GF-D8 (cell line): Measurements from ENCODE around the gene PKIB.
"Not testable (repeated sequence)": the region's sequence is repeated elsewhere in the genome, so short reads cannot be mapped to it uniquely, and the experiment has no call there.

Experiments used
- DNase-seq: peaks from one replicate; lab custom pipeline; 2025; lab: John Stamatoyannopoulos, UW

PKIB gene

DNA sequence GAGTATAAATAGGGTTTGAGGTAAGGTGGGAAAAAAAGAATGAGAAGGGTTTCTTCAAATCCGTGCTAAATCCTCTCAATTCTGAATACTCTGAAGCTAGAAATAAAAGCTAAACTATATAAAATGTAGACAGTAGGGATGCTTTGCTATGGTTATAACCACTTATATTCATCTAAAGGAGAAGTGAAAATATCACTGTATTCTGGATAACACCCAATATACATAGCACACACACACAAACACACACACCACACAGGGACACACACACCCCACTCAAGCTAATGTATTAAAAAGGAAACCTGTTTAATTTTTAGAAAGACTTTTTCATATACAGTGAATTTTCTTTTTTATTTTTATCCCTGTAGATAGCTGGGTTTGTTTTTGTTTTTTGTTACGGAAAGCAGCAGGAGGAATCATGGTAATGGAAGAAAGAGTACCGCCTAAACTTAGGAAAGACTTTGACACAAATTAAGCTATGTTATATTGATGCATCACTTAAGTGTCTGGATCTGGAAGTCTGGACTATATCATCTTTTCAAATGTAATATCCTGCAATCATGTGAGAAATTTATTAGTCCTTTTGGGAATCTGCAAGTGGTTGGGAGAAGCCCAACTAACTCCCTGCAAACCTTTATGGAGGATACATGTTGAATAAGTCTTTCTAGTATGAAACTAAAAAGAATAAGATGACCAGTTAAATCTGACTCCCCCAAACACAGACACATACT is 100.9 kb downstream of the PKIB start:
- no peak for DNase-seq

DNA sequence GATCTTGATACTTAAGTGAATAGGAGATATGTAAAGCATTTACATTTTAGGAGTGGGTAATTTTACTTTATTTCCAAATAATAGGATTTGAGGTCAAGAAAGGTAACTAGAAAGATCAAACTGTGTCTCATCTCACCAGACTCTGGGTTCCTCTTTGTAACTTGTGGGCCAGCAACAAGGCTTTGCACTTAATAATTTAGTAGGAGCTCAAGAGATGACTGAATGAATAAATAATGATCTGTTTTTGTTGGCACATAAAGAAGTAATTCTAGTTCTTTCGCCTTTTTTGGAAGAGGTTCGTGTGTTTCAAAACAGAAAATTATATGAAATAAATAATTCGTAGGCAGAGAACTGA is 101.9 kb downstream of the PKIB start:
- no peak for DNase-seq

DNA sequence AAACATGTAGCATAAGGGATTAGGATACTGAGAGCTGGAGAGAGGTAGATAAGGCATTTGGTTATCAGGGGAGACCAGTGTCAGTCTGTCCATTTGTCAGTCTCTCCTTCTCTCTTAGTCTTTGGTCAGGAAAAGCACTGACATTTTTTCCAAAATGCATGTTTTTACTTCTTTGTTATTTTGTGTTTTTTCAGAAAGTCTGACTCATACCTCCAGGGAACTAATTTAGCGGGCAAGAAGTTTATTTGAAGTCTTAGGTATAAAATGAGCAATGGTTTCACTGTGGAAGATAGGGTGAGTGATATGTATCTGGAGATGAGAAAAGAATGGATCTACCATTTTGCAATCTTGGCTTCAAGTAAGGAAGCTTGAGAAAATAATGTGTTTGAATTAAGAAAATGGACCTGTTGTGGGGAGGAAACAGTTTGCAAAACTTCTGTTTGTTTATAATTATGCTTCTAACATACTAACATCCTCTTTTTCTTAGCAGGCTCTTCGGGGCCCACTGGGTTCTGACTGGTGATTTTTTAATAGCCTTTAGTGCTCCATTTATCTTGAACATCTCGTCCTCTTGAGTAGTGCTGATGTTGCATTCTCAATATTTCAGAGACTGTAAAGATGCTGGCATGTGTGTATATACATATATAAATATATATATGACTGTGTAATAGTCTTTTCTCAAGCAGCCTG is 102.4 kb downstream of the PKIB start:
- no peak for DNase-seq

DNA sequence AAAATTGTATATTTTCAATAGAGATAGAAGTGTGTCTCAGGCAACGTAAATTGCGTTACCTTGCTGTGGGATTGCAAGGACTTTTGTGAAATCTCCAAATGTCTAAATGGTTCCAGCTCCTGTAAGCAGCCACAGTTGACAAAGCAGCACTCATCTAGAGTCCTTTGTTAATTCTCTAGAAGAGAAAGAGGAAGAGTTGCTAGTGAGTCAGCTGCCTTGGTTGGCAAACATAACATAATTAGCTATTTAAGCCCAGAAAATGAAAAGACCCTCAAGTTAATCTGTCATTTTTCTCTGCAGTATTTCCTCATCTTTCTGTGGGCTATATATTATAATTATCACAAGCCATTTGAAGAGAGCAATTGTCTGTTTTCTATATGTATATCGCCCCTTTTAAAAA is 102.9 kb downstream of the PKIB start:
- no peak for DNase-seq

DNA sequence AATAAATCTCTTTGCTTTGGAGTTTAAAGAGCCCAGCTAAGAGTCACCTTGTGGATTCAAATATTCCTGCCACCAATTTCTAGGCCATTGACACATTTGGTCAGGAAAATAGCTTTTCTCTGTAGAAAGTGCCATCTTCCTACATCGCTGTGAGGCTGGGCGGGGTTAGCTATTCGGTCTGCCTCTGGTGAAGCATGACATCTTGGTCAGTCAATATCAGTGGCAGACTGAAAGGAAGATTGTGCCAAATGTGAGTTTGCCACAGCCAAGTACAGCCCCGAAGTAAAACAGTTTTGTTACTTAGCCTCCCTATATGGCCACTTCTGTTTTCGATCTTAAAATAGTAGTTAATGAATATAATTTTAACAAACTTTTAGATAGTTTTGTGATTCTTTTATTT is 103.9 kb downstream of the PKIB start:
- no peak for DNase-seq

DNA sequence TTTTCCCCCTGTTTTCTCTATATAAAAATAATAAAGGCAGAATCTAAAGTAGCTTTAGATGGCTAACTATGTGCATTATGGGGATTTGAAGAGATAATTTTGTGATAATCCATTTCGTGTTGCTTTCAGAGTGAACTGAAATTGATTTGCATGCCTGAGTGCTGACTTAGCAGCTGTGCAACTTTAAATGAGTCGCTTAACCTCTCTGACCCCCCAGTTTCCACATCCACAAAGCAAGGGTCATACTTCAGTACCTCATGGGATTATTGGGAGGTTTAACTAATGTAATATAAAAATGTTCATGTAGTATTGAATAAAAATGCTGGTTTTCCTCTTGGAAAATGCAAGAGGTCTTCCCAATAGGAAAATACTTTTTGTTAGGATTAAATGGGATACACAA is 105.5 kb downstream of the PKIB start:
- no peak for DNase-seq

DNA sequence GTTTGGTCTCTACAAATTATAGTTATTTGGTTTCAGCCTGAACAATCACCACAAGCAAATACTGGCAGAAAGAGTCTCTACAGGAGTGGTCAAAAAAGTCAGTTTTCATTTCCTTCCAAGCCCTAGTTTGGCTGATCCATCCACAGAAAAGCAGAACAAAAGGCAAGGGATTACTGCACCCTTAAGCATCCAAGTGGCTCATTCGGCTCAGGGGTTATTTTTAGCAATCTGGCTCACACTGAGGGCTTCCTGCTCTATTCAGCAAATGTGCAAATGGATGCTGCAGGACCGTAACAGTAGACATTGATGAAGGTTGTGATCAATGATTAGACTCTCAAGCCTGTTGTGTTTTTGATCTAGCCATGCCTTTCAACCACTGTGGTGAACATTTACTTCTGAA is 107.1 kb downstream of the PKIB start:
- no peak for DNase-seq

DNA sequence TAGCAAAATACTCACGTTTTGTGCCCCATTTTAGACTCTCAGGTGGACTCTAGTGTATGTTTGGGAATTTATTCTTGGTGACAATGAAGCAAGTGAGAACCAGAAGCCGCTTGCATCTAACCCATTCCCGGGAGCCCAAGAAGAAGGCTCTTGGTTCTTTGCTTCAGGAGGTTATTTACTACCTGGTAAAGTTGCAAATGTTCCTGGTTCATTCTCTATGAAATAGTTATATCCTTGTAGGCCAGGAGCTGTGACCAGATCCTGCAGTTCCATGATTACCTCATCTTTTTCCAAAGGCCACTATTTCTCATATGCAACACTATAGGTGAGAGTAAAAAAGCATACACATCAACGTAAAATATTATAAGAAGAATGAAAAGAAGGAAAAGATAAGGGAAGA is 108.4 kb downstream of the PKIB start:
- DNase-seq, result no peak

DNA sequence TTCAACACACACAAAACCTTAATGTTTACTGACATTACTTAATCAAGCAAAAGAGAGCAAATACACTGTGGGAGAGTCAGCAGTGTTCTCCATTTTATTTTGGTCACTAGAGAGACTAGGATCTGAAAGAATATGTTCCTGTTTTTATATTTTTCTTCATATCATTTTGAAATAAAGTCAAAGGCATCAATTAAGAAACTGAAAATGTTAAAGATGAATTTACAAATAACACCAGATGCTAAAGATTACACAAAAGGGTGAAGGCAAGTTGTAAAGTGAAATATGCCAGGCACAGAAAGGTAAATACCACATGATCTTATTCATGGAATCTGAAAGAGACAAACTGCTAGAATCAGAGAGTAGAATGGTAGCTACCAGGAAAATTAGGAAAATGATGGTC is 109.0 kb downstream of the PKIB start:
- no peak for DNase-seq

DNA sequence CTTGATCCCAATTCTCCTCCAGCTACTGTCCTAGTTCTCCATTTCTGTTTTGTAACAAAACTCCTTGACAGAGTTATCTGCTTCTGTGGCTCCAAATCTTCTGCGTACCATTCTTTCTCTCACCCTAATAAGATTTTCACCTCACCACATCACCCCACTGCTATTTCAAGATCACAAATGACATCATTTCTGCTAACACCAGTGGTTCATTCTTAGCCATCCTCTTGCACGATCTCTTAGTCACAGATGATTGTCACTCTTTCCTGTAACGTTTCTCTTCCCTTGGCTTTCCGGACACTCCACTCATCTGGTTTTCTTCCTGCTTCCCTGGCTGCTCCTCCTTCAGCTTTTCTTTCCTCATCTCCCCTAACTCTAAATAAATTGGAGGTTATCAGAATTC is 112.5 kb downstream of the PKIB start:
- DNase-seq, result no peak

DNA sequence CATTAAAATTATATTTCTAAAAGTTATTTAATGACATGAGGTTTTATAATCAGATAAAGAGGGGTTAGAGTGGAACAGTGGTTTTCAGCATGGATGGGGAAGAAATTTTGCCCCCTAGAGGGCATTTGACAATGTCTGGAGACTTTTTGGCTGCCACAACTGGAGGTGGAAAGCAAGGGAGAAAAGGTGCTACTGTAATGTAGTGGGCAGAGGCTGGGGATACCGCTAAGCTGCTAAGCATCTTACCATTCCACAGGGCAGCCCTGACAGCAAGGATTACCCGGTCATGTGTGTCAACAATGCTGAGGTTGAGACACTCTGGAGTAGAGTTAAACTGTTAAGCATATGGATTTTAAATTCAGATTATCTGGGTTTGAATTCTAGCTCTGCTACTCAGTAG is 116.4 kb downstream of the PKIB start:
- DNase-seq, result no peak

DNA sequence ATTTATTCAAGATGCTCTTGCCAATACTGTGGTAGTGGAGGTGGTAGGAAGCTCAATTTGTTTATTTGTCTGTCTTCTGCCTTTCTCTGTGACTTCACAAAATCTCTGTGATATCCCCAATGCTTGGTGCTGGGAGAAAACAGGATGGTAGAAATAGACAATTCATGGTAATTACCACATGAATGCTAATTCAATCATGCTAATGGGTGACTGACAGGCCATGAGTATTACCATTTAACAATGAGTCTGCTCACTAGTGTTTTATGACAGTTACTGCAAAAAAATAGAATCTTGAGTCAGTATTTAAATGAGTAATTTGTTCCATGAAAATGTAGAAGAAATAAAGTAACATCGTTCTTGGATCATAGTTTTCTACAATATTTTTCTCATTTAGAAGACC is 117.0 kb downstream of the PKIB start:
- DNase-seq, result no peak

DNA sequence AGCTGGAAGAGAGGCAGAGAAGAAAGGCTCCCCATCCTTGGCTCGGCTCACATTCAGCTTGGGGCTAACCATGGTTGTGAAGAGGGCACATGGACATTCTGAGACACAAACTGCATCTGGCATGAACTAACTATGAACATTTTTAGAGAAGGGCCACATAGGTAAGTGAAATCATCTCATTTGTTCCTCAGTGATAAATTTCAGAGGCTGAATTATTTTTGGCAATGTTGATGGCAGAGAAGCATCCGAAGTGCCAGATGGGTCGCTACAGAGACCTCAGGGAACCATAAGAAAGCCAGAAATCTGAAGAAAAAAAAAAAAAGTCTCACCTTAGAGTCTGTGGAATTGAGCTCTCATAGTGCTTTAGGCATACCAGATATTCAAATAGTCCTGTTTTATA is 120.1 kb downstream of the PKIB start:
- DNase-seq, result no peak

DNA sequence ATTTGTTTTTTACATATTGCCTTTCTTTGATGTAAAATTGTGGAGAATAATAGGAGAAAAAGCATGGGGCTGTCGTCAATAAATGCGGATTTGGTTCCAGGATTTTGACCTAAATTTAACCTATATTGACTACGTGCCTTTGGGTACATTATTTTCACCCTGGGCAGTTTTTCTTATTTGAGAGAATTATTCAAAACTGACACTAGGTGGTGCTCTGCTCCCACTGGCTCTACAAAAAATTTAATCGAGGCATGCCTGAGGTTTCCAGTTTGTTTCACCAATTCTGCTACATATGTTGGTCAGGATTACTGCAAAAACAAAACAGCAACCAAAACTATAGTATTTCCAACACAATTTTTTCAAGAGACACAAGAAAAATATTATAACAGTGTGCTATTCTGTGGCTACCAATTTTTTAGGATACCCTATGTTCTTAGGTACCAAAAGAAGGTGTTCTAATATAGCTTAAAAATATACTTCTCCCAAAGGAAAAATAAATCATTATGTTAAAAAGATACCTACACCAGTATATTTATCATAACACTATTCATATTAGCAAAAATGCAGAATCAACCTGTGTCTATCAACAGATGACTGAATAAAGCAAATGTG is 120.7 kb downstream of the PKIB start:
- no peak for DNase-seq

DNA sequence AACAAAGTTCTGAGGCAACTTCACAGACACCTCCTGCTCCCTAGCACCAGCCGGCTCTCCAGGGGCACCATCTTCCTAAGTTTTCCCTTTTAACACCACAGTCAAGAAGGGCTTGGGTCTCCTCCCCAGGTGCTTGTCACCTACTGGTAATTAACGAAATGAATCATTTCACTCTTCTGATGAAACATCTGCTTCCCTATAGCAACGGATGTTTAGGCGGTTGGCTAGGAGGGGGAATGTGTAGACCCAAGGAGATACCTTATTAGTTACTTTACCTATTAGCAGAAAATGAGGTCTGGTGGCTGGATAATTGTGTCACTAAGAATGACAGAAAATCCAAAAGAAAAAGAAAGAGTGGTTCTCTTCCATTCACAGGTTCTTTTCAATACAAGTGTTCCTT is 123.1 kb downstream of the PKIB start:
- DNase-seq, result no peak

DNA sequence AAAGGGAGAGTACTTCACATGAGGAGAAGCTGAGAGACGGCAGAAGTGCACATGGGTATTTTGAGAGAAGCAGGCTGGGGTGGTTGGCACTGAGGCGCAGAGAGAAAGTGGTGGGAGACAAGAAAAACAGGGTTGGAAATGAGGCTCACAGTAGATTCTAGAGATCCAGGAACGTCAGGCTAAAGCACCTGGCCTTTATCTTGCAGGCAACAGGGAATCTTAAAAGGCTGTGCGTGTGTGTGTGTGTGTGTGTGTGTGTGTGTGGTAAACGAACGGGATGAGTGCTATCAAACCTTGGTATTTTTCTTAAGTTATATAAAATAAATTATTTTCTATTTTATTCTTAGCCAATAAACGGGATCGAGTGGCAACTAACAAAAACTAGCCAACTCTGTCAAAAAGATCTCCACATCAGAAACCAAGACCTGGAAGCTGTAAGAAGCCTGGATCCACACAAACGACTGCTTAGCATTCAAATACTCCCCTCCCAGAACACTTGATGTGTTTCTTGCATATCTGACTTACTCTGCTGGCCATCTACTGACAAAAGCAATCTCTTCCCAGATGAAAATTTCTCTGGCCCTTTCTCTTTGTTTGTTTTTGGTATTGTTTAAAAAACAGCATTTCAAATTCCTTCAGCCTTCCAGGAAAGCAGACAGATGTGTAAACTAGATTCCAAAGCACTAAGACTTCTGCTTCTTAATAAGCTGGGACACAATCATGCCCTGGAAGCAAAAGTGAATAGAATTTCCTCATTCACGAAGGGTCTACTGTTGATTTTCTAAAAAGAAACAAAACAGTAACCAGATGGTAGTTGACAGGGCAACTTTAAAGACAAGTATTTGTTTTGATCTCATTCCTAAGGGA is 124.6 kb downstream of the PKIB start:
- no peak for DNase-seq

DNA sequence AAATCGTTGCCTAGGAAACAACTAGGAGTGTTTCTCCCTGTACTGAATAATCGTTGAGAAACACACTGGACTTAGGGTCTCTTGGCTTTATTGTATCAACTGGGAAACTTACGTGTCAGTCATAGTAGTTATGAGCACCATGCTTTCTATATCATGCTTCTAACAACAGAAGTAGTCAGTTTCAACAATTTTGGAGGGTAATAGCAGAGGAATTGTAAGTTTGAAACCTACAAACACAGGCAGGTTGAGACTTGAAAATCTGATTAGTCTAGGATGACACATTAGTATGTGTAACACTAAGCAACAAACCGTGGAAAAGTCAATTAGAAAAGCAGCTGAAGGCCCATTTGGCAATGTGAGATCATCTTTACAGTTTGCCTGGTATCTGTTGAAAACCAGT is 125.4 kb downstream of the PKIB start:
- DNase-seq, result no peak

DNA sequence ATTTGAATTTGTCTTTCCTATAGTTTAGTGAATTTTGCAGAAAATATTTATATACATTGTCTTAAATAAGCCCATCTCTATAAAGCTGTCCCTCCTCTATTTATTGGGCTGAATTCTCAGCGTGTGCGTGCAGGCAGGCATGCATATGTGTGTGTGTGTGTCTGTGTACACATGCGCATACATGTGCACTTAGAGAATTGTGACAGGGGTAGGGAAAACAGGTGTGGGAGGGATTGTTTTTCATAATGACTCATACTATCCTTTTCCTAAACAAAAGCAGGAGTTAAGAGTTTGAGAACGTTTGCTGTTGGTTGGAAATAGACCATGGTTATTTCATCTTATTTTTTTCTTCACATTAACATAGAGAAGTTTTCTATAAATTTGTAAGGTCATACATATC is 126.0 kb downstream of the PKIB start:
- DNase-seq, result no peak

DNA sequence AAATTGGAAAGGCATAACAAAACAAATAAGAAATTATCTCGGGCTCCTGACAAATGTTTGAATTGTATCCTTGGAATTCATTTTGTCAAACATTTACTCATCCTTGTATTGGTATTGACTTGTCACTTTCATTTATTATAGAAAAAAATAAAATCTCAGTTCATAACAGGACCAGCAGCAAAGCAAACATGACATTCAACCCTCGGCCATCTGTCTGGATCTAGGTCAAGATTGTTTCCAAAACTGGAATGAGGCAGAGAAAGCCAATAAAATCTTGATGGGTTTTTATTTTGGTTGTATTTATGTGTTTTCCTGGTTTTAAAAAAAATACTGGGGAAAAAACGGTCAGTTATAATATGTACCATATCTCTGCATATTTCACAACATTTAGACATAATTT is 126.4 kb downstream of the PKIB start:
- no peak for DNase-seq

DNA sequence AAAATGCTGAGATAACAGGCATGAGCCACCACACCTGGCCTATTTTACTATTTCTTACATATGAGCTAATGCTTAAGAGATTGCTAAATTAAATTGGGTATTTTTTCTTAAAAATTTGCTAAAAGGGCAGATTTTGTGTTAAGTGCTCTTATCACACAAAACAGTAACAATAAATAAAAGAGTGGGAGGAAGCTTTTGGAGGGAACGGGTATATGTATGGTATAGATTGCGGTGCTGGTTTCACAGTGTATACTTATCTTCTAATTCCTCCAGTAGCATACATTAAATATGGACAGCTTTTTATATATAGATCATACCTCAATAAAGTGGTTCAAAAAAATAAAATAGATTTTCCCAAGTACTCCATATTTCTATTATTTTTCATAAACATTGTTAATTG is 129.9 kb downstream of the PKIB start:
- DNase-seq, result no peak

DNA sequence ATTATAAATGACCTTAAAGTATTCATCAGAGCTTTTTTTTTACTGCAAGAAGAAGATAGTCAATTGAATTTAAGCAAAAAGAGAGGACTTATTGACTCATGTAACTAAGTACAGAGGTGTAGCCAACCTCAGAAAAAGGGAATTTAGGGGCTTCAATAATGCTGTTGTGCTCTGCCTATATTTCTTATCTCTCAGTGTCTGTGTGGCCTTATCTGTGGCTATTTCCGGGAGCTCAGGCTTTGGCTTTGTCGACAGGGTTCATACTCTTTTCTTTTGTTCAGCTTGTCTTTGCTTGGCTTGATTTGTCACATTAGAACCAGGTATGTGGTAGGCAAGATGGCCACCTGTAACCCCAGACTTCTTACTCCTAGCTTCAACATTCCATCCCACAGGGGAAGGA is 130.7 kb downstream of the PKIB start:
- DNase-seq, result no peak

DNA sequence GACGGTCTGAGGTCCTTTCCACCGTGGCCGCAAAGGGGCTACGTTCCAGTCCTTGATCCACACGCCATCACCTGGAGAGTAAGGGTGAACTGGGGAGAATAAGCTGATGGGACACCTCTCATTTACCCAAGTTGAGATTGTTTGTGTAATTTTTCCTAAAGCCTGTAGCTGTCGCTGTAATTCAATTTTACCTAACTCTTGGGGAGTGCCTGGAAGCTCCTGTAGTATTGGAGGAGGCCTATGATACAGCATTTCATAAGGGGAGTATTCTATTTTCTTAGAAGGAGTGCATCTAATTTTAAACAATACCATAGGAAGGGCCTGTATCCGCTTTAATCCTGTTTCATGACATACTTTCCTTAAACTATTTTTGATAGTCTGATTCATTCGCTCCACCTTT is 134.0 kb downstream of the PKIB start:
- not testable (repeated sequence) for DNase-seq

DNA sequence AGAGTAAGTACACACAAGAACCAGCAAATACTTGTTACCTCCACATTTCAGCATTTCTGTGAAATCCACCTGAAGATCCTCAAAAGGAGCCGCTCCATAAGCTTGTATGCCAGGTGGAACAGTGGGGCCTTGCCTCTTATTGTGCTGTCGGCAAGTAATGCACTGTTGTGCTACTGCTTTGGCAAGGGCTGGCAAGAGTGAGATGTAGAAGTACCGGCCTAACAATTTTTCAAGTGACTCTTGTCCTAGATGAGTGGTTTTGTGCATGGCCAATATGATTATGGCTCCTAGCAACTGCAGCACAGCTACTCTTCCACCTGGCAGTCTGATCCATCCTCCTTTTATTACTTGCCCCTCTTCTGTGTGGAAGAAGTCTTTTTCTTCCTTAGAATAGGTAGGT is 134.7 kb downstream of the PKIB start:
- not testable (repeated sequence) for DNase-seq
